Liver (tissue), 9 donors: ENCODE measurements around the gene SLC9A6. TPM values are rescaled to one million over a fixed set of nuclear protein-coding genes. Genes with fewer than 3 reads are reported as not detected.
A peak's percentile ranks its signal among the peaks of the same experiment; 100 is the strongest.

Experiments
- DNase-seq: peaks from one replicate; pipeline ENCODE4 v3.0.0-alpha.2; 2017; ENCODE audit warnings: low spot score
- H3K27ac ChIP-seq, 2 donors: one replicate each; pipeline ENCODE4 v1.7.0; 2013; ENCODE audit warnings: inconsistent platforms in 2 of 2, low read length in 2 of 2, control low read depth in 1 of 2, low read depth in 1 of 2, mild to moderate bottlenecking in 1 of 2
- H3K27me3 ChIP-seq, 4 donors: one replicate each; pipeline versions ENCODE4 v1.6.1 to v1.7.0; 2013; ENCODE audit warnings: low read length in 3 of 4, inconsistent platforms in 1 of 4, mild to moderate bottlenecking in 1 of 4, moderate library complexity in 1 of 4; ENCODE audit not compliant: control insufficient read depth in 4 of 4, insufficient read depth in 4 of 4
- H3K36me3 ChIP-seq, 4 donors: one replicate each; pipeline versions ENCODE4 v1.6.1 to v1.7.0; 2013; ENCODE audit warnings: low read length in 3 of 4, mild to moderate bottlenecking in 3 of 4, low read depth in 1 of 4, moderate library complexity in 1 of 4; ENCODE audit not compliant: control insufficient read depth in 4 of 4, insufficient read depth in 3 of 4
- H3K4me1 ChIP-seq, 4 donors: one replicate each; pipeline versions ENCODE4 v1.6.1 to v1.7.0; 2013; ENCODE audit warnings: low read length in 3 of 4, mild to moderate bottlenecking in 3 of 4, moderate library complexity in 1 of 4; ENCODE audit not compliant: control insufficient read depth in 4 of 4, insufficient read depth in 4 of 4
- H3K4me3 ChIP-seq, 3 donors: one replicate each; pipeline versions ENCODE4 v1.6.1 to v1.7.0; 2013; ENCODE audit warnings: low read length in 3 of 3, control low read depth in 1 of 3, low read depth in 1 of 3, mild to moderate bottlenecking in 1 of 3
- H3K9ac ChIP-seq, 2 donors: one replicate each; pipeline ENCODE4 v1.7.0; 2013; ENCODE audit warnings: low read length in 2 of 2, mild to moderate bottlenecking in 2 of 2, moderate library complexity in 2 of 2, control low read depth in 1 of 2, low read depth in 1 of 2
- H3K9me3 ChIP-seq, 4 donors: one replicate each; pipeline versions ENCODE4 v1.6.1 to v1.7.0; 2013; ENCODE audit warnings: low read length in 3 of 4; ENCODE audit not compliant: control insufficient read depth in 4 of 4
- EGR1 ChIP-seq, 2 donors: IDR thresholded peaks; 2 replicates each; pipeline ENCODE4 v1.6.1; 2016 to 2018; ENCODE audit warnings: antibody characterized with exemption in 2 of 2, low read depth in 2 of 2
- FOXA1 ChIP-seq: IDR thresholded peaks from 2 replicates; pipeline ENCODE4 v1.6.1; 2016; ENCODE audit warnings: antibody characterized with exemption
- FOXA2 ChIP-seq: IDR thresholded peaks from 2 replicates; pipeline ENCODE4 v1.6.1; 2016; ENCODE audit warnings: antibody characterized with exemption
- GABPA ChIP-seq, 2 donors: IDR thresholded peaks in 1 of 2; conservative IDR thresholded peaks in 1 of 2; 2 replicates each; pipeline ENCODE4 v1.6.1; 2016; ENCODE audit warnings: antibody characterized with exemption in 2 of 2, mild to moderate bottlenecking in 1 of 2, moderate library complexity in 1 of 2
- HNF4A ChIP-seq, 2 donors: conservative IDR thresholded peaks; 2 replicates each; pipeline ENCODE4 v1.6.1; 2016; ENCODE audit warnings: antibody characterized with exemption in 2 of 2, mild to moderate bottlenecking in 2 of 2
- HNF4G ChIP-seq: IDR thresholded peaks from 2 replicates; pipeline ENCODE4 v1.6.1; 2016; ENCODE audit warnings: antibody characterized with exemption
- JUND ChIP-seq, 2 donors: IDR thresholded peaks; 2 replicates each; pipeline ENCODE4 v1.6.1; 2016; ENCODE audit warnings: antibody characterized with exemption in 2 of 2
- NR2F2 ChIP-seq: IDR thresholded peaks from 2 replicates; pipeline ENCODE4 v1.6.1; 2016; ENCODE audit warnings: antibody characterized with exemption
- RAD21 ChIP-seq, 2 donors: IDR thresholded peaks; 2 replicates each; pipeline ENCODE4 v1.6.1; 2016; ENCODE audit warnings: antibody characterized with exemption in 2 of 2, mild to moderate bottlenecking in 2 of 2
- RXRA ChIP-seq, 2 donors: IDR thresholded peaks; 2 replicates each; pipeline ENCODE4 v1.6.1; 2017 to 2018; ENCODE audit warnings: antibody characterized with exemption in 2 of 2, mild to moderate bottlenecking in 1 of 2
- SP1 ChIP-seq: IDR thresholded peaks from 2 replicates; pipeline ENCODE4 v1.6.1; 2018; ENCODE audit warnings: antibody characterized with exemption, mild to moderate bottlenecking
- TAF1 ChIP-seq: conservative IDR thresholded peaks from 2 replicates; pipeline ENCODE4 v1.6.1; 2016; ENCODE audit warnings: antibody characterized with exemption, mild to moderate bottlenecking
- YY1 ChIP-seq: IDR thresholded peaks from 2 replicates; pipeline ENCODE4 v1.6.1; 2016; ENCODE audit warnings: antibody characterized with exemption, mild to moderate bottlenecking
- WGBS: extraction: QIAGEN DNeasy Blood & Tissue Kit; methylation state at CpG from one replicate; pipeline ENCODE4 v1.1.7; 2013; 5-methylcytosine and 5-hydroxymethylcytosine counted together
- polyA plus RNA-seq, 2 donors: library from polyadenylated mRNA; stranded (reverse) in 1 of 2; unstranded in 1 of 2; fragments of 200-250 nt in 1 of 2; fragments of >200 nt in 1 of 2; fragmentation: Nextera tagmentation in 1 of 2; extraction: Ambion mirVana in 1 of 2; gene quantifications; one replicate each; pipeline versions ENCODE4 v1.2.1 to v1.2.3, GENCODE V29; 2013 to 2015
- total RNA-seq, 2 donors: library from RNA; depleted of rRNA; stranded (reverse); fragments of >200 nt; gene quantifications; one replicate each; pipeline ENCODE4 v1.2.3, GENCODE V29; 2014
- TF ChIP-seq, protein P1 (sequence below): IDR thresholded peaks from 2 replicates; pipeline ENCODE4 v1.6.1; 2016; ENCODE audit warnings: antibody characterized with exemption
- TF ChIP-seq, protein P2 (sequence below): IDR thresholded peaks from 2 replicates; pipeline ENCODE4 v1.6.1; 2016; ENCODE audit warnings: antibody characterized with exemption
- TF ChIP-seq, protein P3 (sequence below): fragments of 150-350 bp; IDR thresholded peaks from 2 replicates; pipeline ENCODE4 v1.5.1; 2017; ENCODE audit warnings: improper control_type of control experiment, low read depth, low read length; ENCODE audit not compliant: missing input control
- TF ChIP-seq, protein P4 (sequence below): IDR thresholded peaks from 2 replicates; pipeline ENCODE4 v1.6.1; 2016; ENCODE audit warnings: antibody characterized with exemption, mild to moderate bottlenecking
- TF ChIP-seq, protein P5 (sequence below): IDR thresholded peaks from 2 replicates; pipeline ENCODE4 v1.6.1; 2016; ENCODE audit warnings: antibody characterized with exemption
- donor health status: healthy.
- donor health status: healthy.
- donor health status: healthy.
- donor health status: healthy.
- donor health status: healthy.

The SLC9A6 gene
- total and polyA plus RNA-seq, 4 donors, result 2.1 to 8.8 (median 5.6) TPM

DNA sequence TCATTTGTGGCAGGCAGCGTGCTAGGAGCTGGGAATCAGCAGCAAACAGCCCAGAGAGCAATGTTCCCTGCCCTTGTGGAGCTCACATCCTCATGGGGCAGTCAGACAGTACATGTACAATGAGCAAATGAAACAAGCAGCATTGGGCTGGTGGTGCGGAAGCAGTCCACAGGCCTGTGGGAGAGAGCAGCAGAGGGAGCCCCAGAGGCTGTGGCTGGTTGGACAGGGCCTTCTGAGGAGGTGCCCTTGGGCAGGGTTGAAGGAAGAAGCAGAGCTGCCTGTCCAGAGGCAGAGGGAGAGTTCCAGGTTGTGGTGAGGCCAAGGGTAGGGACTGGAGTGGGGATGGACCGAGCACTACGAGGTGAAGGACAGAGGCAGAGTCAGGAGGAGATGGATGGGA, 33.9 kb upstream of the SLC9A6 start:
- DNase-seq, result no peak
- no peak overlapping the region for H3K9ac ChIP-seq
- no peak for TF ChIP-seq JUND (IDR thresholded peaks at IDR 0.05)
- TF ChIP-seq TAF1, result no peak
- TF ChIP-seq, protein P1, sequence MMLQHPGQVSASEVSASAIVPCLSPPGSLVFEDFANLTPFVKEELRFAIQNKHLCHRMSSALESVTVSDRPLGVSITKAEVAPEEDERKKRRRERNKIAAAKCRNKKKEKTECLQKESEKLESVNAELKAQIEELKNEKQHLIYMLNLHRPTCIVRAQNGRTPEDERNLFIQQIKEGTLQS, result no peak
- TF ChIP-seq HNF4G, result no peak
- TF ChIP-seq, protein P2, sequence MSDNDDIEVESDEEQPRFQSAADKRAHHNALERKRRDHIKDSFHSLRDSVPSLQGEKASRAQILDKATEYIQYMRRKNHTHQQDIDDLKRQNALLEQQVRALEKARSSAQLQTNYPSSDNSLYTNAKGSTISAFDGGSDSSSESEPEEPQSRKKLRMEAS, result no peak
- TF ChIP-seq, protein P3, sequence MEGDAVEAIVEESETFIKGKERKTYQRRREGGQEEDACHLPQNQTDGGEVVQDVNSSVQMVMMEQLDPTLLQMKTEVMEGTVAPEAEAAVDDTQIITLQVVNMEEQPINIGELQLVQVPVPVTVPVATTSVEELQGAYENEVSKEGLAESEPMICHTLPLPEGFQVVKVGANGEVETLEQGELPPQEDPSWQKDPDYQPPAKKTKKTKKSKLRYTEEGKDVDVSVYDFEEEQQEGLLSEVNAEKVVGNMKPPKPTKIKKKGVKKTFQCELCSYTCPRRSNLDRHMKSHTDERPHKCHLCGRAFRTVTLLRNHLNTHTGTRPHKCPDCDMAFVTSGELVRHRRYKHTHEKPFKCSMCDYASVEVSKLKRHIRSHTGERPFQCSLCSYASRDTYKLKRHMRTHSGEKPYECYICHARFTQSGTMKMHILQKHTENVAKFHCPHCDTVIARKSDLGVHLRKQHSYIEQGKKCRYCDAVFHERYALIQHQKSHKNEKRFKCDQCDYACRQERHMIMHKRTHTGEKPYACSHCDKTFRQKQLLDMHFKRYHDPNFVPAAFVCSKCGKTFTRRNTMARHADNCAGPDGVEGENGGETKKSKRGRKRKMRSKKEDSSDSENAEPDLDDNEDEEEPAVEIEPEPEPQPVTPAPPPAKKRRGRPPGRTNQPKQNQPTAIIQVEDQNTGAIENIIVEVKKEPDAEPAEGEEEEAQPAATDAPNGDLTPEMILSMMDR, result no peak
- no peak for TF ChIP-seq EGR1 (IDR thresholded peaks at IDR 0.05; ENCODE audit: low read depth in 2 of 2)
- no peak for TF ChIP-seq GABPA (IDR thresholded peaks at IDR 0.05 in 1 of 2, conservative IDR thresholded peaks at IDR 0.05 in 1 of 2)
- no peak for TF ChIP-seq SP1
- TF ChIP-seq HNF4A (conservative IDR thresholded peaks at IDR 0.05), result no peak
- TF ChIP-seq FOXA2, result no peak
- no peak for TF ChIP-seq FOXA1
- no peak for TF ChIP-seq RXRA (IDR thresholded peaks at IDR 0.05)
- TF ChIP-seq RAD21 (IDR thresholded peaks at IDR 0.05), result no peak
- TF ChIP-seq YY1, result no peak
- no peaks in the 10 kb centered on the region for H3K36me3 ChIP-seq
- H3K4me3 ChIP-seq, result no peak overlapping the region
- 74% methylated on average over 4 of the region's 4 CpGs for WGBS
- no peaks in the 10 kb centered on the region for H3K9me3 ChIP-seq
- H3K4me1 ChIP-seq, result no peaks in the 10 kb centered on the region
- no peaks in the 10 kb centered on the region for H3K27me3 ChIP-seq
- H3K27ac ChIP-seq, result no peak overlapping the region

DNA sequence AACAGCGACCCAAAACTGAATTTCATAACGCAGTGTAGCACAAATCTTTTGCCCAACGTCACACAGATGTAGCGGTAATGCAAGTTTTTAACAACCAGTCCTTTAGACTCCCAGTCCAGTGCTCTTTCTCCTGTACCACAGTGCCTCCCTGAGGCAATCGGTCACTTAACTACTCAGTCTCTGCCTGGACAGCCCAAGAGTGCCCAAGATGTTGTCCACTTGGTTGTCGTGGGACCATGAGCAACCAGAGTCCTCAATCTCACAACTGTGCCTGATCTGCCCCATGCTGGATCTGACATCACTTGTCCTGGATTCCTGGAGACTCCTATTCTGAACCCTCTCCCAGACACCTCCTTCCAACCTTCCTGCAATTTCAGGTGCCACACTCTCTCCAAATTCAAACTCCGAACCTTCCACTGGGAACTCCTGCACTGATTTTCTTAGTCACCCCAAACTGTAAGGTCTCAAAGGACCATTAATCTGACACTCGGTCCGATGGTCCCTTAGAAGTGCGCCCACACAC, 12.1 kb upstream of the SLC9A6 start:
- peak; percentile 34 for DNase-seq
- peak overlapping the region; percentile 78 to 81 for H3K27ac ChIP-seq
- no peaks in the 10 kb centered on the region for H3K9me3 ChIP-seq
- WGBS, result 4% methylated on average over 10 of the region's 10 CpGs
- H3K9ac ChIP-seq, result peak overlapping the region; percentile 24 to 90
- H3K36me3 ChIP-seq, result no peaks in the 10 kb centered on the region
- peak overlapping the region; percentile 61 to 92 (median 73) for H3K4me3 ChIP-seq
- H3K4me1 ChIP-seq, result peaks cover 0 to 13% (median 11%) of the 10 kb centered on the region in 4 donors
- H3K27me3 ChIP-seq, result no peaks in the 10 kb centered on the region
- TF ChIP-seq EGR1 (IDR thresholded peaks at IDR 0.05; ENCODE audit: low read depth in 2 of 2), result no peak
- TF ChIP-seq JUND (IDR thresholded peaks at IDR 0.05), result no peak
- no peak for TF ChIP-seq NR2F2
- TF ChIP-seq FOXA2, result no peak
- no peak for TF ChIP-seq HNF4G
- no peak for TF ChIP-seq TAF1

DNA sequence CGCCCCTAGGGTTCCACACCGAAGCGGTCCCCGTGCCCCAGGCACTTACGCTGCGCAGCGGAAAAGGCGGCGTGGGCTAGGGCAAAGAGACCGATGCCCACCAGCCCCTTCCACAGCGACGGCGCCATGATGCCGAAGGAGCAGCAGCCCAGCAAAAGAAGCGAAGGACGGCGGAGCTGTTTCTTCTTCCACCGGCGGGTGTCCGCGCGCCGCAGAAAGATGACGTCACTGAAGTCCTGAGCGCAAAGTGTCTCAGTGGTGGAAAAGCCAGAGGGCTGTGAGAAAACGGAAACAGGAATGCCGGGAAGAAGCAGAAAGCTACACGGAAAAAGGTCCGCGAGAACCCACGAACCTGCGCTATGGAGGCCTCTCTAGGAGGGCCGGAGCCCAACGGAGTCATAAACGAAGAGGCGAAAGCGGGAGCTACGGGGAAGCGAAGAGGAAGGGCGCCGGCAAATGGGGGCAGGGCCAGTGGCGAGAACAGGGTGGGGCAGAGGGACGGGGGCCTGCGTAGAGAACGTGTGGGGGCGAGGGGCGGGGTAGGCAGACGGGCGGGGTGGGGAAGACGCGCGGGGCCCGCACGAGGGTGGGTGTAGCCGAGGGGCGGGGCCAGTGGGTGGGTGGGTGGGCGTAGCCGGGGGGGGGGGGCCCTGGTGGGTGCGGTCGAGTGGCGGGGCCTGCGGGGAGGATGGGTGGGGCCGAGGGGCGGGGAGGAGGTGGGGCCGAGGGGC, 11.5 kb upstream of the SLC9A6 start, which contains the start of gene MMGT1:
Gene MMGT1, minus strand, starts transcription at position 441 of the 731 bp plus-strand sequence. Its CDS starts 313 bp downstream, at position 128.
- no peaks in the 10 kb centered on the region for H3K27me3 ChIP-seq
- H3K4me1 ChIP-seq, result peaks cover 0 to 13% (median 11%) of the 10 kb centered on the region in 4 donors
- WGBS, result 2% methylated on average over 61 of the region's 65 CpGs
- H3K36me3 ChIP-seq, result no peaks in the 10 kb centered on the region
- H3K4me3 ChIP-seq, result peak within 1 kb of the TSS; percentile 61 to 92 (median 73)
- H3K9me3 ChIP-seq, result no peaks in the 10 kb centered on the region
- DNase-seq, result peak; percentile 82
- H3K9ac ChIP-seq, result peak within 1 kb of the TSS; percentile 24 to 90
- peak within 1 kb of the TSS; percentile 78 to 81 for H3K27ac ChIP-seq
- no peak for TF ChIP-seq TAF1
- TF ChIP-seq, protein P2, result no peak
- TF ChIP-seq, protein P4, sequence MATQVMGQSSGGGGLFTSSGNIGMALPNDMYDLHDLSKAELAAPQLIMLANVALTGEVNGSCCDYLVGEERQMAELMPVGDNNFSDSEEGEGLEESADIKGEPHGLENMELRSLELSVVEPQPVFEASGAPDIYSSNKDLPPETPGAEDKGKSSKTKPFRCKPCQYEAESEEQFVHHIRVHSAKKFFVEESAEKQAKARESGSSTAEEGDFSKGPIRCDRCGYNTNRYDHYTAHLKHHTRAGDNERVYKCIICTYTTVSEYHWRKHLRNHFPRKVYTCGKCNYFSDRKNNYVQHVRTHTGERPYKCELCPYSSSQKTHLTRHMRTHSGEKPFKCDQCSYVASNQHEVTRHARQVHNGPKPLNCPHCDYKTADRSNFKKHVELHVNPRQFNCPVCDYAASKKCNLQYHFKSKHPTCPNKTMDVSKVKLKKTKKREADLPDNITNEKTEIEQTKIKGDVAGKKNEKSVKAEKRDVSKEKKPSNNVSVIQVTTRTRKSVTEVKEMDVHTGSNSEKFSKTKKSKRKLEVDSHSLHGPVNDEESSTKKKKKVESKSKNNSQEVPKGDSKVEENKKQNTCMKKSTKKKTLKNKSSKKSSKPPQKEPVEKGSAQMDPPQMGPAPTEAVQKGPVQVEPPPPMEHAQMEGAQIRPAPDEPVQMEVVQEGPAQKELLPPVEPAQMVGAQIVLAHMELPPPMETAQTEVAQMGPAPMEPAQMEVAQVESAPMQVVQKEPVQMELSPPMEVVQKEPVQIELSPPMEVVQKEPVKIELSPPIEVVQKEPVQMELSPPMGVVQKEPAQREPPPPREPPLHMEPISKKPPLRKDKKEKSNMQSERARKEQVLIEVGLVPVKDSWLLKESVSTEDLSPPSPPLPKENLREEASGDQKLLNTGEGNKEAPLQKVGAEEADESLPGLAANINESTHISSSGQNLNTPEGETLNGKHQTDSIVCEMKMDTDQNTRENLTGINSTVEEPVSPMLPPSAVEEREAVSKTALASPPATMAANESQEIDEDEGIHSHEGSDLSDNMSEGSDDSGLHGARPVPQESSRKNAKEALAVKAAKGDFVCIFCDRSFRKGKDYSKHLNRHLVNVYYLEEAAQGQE, result peak; percentile 14
- TF ChIP-seq NR2F2, result no peak
- peak; percentile 24 for TF ChIP-seq SP1
- no peak for TF ChIP-seq RXRA (IDR thresholded peaks at IDR 0.05)
- TF ChIP-seq, protein P5, sequence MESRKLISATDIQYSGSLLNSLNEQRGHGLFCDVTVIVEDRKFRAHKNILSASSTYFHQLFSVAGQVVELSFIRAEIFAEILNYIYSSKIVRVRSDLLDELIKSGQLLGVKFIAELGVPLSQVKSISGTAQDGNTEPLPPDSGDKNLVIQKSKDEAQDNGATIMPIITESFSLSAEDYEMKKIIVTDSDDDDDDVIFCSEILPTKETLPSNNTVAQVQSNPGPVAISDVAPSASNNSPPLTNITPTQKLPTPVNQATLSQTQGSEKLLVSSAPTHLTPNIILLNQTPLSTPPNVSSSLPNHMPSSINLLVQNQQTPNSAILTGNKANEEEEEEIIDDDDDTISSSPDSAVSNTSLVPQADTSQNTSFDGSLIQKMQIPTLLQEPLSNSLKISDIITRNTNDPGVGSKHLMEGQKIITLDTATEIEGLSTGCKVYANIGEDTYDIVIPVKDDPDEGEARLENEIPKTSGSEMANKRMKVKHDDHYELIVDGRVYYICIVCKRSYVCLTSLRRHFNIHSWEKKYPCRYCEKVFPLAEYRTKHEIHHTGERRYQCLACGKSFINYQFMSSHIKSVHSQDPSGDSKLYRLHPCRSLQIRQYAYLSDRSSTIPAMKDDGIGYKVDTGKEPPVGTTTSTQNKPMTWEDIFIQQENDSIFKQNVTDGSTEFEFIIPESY, result peak; percentile 17
- no peak for TF ChIP-seq EGR1 (IDR thresholded peaks at IDR 0.05; ENCODE audit: low read depth in 2 of 2)
- TF ChIP-seq HNF4G, result no peak
- TF ChIP-seq, protein P1, result no peak
- TF ChIP-seq FOXA1, result no peak
- TF ChIP-seq HNF4A (conservative IDR thresholded peaks at IDR 0.05), result no peak
